HG03432 (cell line): ENCODE data around the gene C10orf90.
"Not testable (repeated sequence)": the region's sequence is repeated elsewhere in the genome, so short reads cannot be mapped to it uniquely, and the experiment has no call there.

Source experiments
- ATAC-seq: cut with Tn5 transposase; IDR thresholded peaks from one replicate; pipeline ENCODE4 v1.9.1; 2021; ENCODE audit warnings: mild to moderate bottlenecking, moderate library complexity; ENCODE audit not compliant: unreplicated experiment

Gene C10orf90

GRCh38 chr10:126561294-126561920 is 109.1 kb downstream of the C10orf90 start:
- no peak for ATAC-seq

GRCh38 chr10:126558881-126559280 is 111.6 kb downstream of the C10orf90 start:
- ATAC-seq = no peak

- no peak for ATAC-seq
These were observed 119.3 kb downstream of the C10orf90 start for GRCh38 chr10:126551202-126551601.

- not testable (repeated sequence) for ATAC-seq
These were observed 119.9 kb downstream of the C10orf90 start for GRCh38 chr10:126550586-126550985.

GRCh38 chr10:126549344-126549743 is 121.1 kb downstream of the C10orf90 start:
- ATAC-seq = no peak

GRCh38 chr10:126544565-126544964 is 125.9 kb downstream of the C10orf90 start:
- no peak for ATAC-seq

- no peak for ATAC-seq
These were observed 131.9 kb downstream of the C10orf90 start for GRCh38 chr10:126538439-126539135.

- ATAC-seq = no peak
These were observed 133.8 kb downstream of the C10orf90 start for GRCh38 chr10:126536656-126537055.

- ATAC-seq = no peak
These were observed 134.3 kb downstream of the C10orf90 start for GRCh38 chr10:126536148-126536547.

GRCh38 chr10:126533644-126534043 is 136.8 kb downstream of the C10orf90 start:
- ATAC-seq = no peak

- ATAC-seq = no peak
These were observed 142.1 kb downstream of the C10orf90 start for GRCh38 chr10:126528315-126528835.

- ATAC-seq = no peak
These were observed 142.7 kb downstream of the C10orf90 start for GRCh38 chr10:126527645-126528314.

- no peak for ATAC-seq
These were observed 145.2 kb downstream of the C10orf90 start for GRCh38 chr10:126525326-126525725.

- no peak for ATAC-seq
These were observed 146.0 kb downstream of the C10orf90 start for GRCh38 chr10:126524526-126524925.

GRCh38 chr10:126523071-126523470 is 147.4 kb downstream of the C10orf90 start:
- no peak for ATAC-seq

- no peak for ATAC-seq
These were observed 149.1 kb downstream of the C10orf90 start for GRCh38 chr10:126521399-126521798.

GRCh38 chr10:126520751-126521317 is 149.7 kb downstream of the C10orf90 start:
- no peak for ATAC-seq

- no peak for ATAC-seq
These were observed 150.5 kb downstream of the C10orf90 start for GRCh38 chr10:126519992-126520391.

GRCh38 chr10:126519185-126519584 is 151.3 kb downstream of the C10orf90 start:
- ATAC-seq = no peak

- ATAC-seq = no peak
These were observed 152.0 kb downstream of the C10orf90 start for GRCh38 chr10:126518218-126519080.
